Measurements from ENCODE around the gene USP6NL. TPM values are rescaled to one million over a fixed set of nuclear protein-coding genes. Genes with fewer than 3 reads are reported as not detected.

USP6NL gene
- total and polyA plus RNA-seq, 9 of the 15 experiments (the other 6 are each of a cell fraction or from before 2014, with no cell fraction given), result 3.2 to 26.6 (median 19.8) TPM

GRCh38 chr10:11563936-11564335 lies 47.5 kb downstream of the USP6NL start:
- DNase-seq (ENCODE audit: extremely low read depth in 1 of 4, low spot score in 3 of 4) (no peak), ATAC-seq (no peak), FAIRE-seq (no peak)
- intact Hi-C loops (cut with micrococcal nuclease) (no loop called here), in situ Hi-C loops (cut with MboI) (no loop called here)
- Histone ChIP-seq H3K9me1 (ENCODE audit: control insufficient read depth, insufficient read depth, low read length) (no peaks in the 10 kb centered on the region), H3K27ac (ENCODE audit: extremely low read depth, low read depth, low read length) (no peak overlapping the region), H4K20me1 (replicated peaks; ENCODE audit: control insufficient read depth, insufficient read depth, low read length) (no peaks in the 10 kb centered on the region), H2AFZ (ENCODE audit: low read depth, low read length) (no peak overlapping the region), H3K79me2 (ENCODE audit: control insufficient read depth, insufficient read depth, low read length) (peaks cover 89% of the 10 kb centered on the region), H3K36me3 (ENCODE audit: control insufficient read depth, insufficient read depth, low read length) (peaks cover 13% of the 10 kb centered on the region; the same call in 2 of the 3 replicates), H3K27me3 (ENCODE audit: control insufficient read depth in 2 of 2, insufficient read depth in 2 of 2, low read length in 2 of 2) (no peaks in the 10 kb centered on the region), H3K4me1 (replicated peaks in 1 of 2; ENCODE audit: control insufficient read depth in 2 of 2, insufficient read depth in 2 of 2, low read length in 2 of 2) (peaks cover 0 to 8% of the 10 kb centered on the region in 2 experiments; a peak in 4 of 5 replicates), H3K9me3 (replicated peaks; ENCODE audit: control insufficient read depth, insufficient read depth, low read depth, low read length) (0 out of 2 replicates have a peak, but pooled peaks cover 2% of the 10 kb centered on the region), H3K4me2 (ENCODE audit: insufficient read depth, low read length) (no peak overlapping the region), H3K4me3 (no peak overlapping the region), H3K9ac (ENCODE audit: insufficient read depth in 1 of 2, low read depth in 2 of 2, low read length in 2 of 2) (no peak overlapping the region)
- TF ChIP-seq, protein P1, sequence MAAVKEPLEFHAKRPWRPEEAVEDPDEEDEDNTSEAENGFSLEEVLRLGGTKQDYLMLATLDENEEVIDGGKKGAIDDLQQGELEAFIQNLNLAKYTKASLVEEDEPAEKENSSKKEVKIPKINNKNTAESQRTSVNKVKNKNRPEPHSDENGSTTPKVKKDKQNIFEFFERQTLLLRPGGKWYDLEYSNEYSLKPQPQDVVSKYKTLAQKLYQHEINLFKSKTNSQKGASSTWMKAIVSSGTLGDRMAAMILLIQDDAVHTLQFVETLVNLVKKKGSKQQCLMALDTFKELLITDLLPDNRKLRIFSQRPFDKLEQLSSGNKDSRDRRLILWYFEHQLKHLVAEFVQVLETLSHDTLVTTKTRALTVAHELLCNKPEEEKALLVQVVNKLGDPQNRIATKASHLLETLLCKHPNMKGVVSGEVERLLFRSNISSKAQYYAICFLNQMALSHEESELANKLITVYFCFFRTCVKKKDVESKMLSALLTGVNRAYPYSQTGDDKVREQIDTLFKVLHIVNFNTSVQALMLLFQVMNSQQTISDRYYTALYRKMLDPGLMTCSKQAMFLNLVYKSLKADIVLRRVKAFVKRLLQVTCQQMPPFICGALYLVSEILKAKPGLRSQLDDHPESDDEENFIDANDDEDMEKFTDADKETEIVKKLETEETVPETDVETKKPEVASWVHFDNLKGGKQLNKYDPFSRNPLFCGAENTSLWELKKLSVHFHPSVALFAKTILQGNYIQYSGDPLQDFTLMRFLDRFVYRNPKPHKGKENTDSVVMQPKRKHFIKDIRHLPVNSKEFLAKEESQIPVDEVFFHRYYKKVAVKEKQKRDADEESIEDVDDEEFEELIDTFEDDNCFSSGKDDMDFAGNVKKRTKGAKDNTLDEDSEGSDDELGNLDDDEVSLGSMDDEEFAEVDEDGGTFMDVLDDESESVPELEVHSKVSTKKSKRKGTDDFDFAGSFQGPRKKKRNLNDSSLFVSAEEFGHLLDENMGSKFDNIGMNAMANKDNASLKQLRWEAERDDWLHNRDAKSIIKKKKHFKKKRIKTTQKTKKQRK (IDR thresholded peaks at IDR 0.05; ENCODE audit: borderline replicate concordance, low read depth, low read length), result no peak
- CTCF ChIA-PET (ENCODE audit: low intra/inter-chr PET ratio), result no interaction called here
- WGBS (ENCODE audit: insufficient coverage, low coverage, missing lambda C conversion rate), result 84% methylated on average over 2 of the region's 2 CpGs
- no TSS peak for BruUV-seq (replicated peaks)
- POLR2A ChIA-PET, result interaction anchor here (1.0 kb wide), 1 partner anchor 10 kb away, joined by 3 read pairs; no protein-coding TSS in a partner anchor

DNA sequence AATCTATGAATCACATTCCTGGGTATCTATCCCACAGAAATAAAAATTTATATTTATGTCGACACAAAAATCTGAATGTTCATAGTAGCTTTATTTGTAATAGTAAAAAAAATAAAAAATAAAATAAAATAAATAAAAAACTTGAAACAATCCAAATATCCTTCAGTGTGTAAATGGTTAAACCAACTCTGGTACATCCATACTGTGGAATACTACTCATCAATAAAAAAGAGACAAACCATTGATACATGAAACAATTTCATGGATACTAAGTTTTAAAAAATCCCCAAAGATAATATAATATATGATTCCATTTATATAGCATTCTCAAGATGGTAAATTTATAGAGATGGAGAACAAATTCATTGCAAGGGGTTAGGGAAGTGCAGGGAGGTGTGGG lies 48.6 kb downstream of the USP6NL start:
- Histone ChIP-seq H3K4me1 (replicated peaks in 1 of 2; ENCODE audit: control insufficient read depth in 2 of 2, insufficient read depth in 2 of 2, low read length in 2 of 2) (peaks cover 0 to 8% of the 10 kb centered on the region in 2 experiments; a peak in 4 of 5 replicates), H3K4me2 (ENCODE audit: insufficient read depth, low read length) (no peak overlapping the region), H4K20me1 (replicated peaks; ENCODE audit: control insufficient read depth, insufficient read depth, low read length) (no peaks in the 10 kb centered on the region), H3K9me1 (ENCODE audit: control insufficient read depth, insufficient read depth, low read length) (no peaks in the 10 kb centered on the region), H3K4me3 (no peak overlapping the region), H3K9ac (ENCODE audit: insufficient read depth in 1 of 2, low read depth in 2 of 2, low read length in 2 of 2) (no peak overlapping the region), H3K9me3 (replicated peaks; ENCODE audit: control insufficient read depth, insufficient read depth, low read depth, low read length) (0 out of 2 replicates have a peak, but pooled peaks cover 2% of the 10 kb centered on the region), H2AFZ (ENCODE audit: low read depth, low read length) (no peak overlapping the region), H3K79me2 (ENCODE audit: control insufficient read depth, insufficient read depth, low read length) (peaks cover 89% of the 10 kb centered on the region), H3K27me3 (ENCODE audit: control insufficient read depth in 2 of 2, insufficient read depth in 2 of 2, low read length in 2 of 2) (no peaks in the 10 kb centered on the region), H3K36me3 (ENCODE audit: control insufficient read depth, insufficient read depth, low read length) (peaks cover 14% of the 10 kb centered on the region; the same call in 2 of the 3 replicates), H3K27ac (ENCODE audit: extremely low read depth, low read depth, low read length) (no peak overlapping the region)
- BruUV-seq (replicated peaks), result no TSS peak
- ChIA-PET CTCF (ENCODE audit: low intra/inter-chr PET ratio) (no interaction called here), POLR2A (no interaction called here)
- ATAC-seq (no peak), DNase-seq (ENCODE audit: extremely low read depth in 1 of 4, low spot score in 3 of 4) (no peak), FAIRE-seq (no peak)
- TF ChIP-seq RBM25 (IDR thresholded peaks at IDR 0.05; ENCODE audit: low read depth, low read length, severe bottlenecking), result peak; percentile 62
- no peak for TF ChIP-seq ZKSCAN3 (CRISPR knock-in tag; IDR thresholded peaks at IDR 0.05)
- peak; percentile 39 for TF ChIP-seq ZNF146 (CRISPR knock-in tag; IDR thresholded peaks at IDR 0.05; ENCODE audit: unreplicated experiment)
- in situ Hi-C loops (cut with MboI) (no loop called here), intact Hi-C loops (cut with micrococcal nuclease) (no loop called here)
- 95% methylated on average over 1 of the region's 1 CpG for WGBS (ENCODE audit: insufficient coverage, low coverage, missing lambda C conversion rate)
